ENCODE measurements around the gene ATG16L1.

Gene ATG16L1

DNA sequence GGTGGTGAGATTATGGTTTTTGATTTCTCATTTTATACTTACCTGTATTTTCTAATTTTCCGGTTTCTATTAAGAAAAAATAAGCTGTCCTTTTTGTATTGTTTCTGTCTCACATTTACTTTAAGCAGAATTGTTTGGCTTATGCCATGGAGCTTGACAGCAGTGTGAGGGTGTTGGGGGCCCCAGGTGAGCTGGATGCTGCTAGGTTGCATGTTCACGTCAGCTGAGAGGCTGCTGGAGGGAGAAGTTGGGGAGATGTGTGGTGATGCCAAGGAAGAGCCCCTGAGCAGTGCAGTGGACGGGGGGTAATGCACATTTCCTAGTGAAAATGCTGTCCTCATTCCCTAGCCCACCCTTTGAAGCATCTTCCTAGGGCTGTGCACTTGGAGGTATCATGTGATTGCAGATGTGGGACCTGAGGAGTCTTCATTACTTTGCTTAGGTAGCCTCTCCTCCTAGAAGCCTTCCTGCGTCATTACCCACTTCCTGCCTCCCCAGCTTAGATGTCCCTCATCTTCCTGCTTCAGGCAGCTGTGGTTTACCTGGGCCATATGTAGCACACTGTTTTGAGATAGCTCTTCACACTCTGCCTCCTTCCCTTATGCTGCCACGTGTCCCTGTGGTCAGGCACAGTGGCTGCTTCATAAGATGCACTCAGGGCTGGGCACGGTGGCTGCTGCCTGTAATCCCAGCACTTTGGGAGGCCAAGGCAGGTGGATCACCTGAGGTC, 16.2 kb downstream of the ATG16L1 start:
- no peak overlapping the region for H3K4me3 ChIP-seq (ENCODE audit: control insufficient read depth, low read depth, low read length)
- no peak for DNase-seq (ENCODE audit: low read depth)
- TF ChIP-seq CTCF (conservative IDR thresholded peaks at IDR 0.05; ENCODE audit: control insufficient read depth, insufficient read depth, low read depth, low read length) = no peak

- no peak for TF ChIP-seq CTCF (conservative IDR thresholded peaks at IDR 0.05; ENCODE audit: control insufficient read depth, insufficient read depth, low read depth, low read length)
Observed at GRCh38 chr2:233270366-233270765, 18.9 kb downstream of the ATG16L1 start.

GRCh38 chr2:233270951-233271350, 19.5 kb downstream of the ATG16L1 start:
- H3K4me3 ChIP-seq (ENCODE audit: control insufficient read depth, low read depth, low read length) = no peak overlapping the region
- TF ChIP-seq CTCF (conservative IDR thresholded peaks at IDR 0.05; ENCODE audit: control insufficient read depth, insufficient read depth, low read depth, low read length) = no peak
- DNase-seq (ENCODE audit: low read depth) = no peak

More at GRCh38 chr2:233270366-233270765, 18.9 kb downstream of the ATG16L1 start:
- no peak overlapping the region for H3K4me3 ChIP-seq (ENCODE audit: control insufficient read depth, low read depth, low read length)
- no peak for DNase-seq (ENCODE audit: low read depth)

- TF ChIP-seq CTCF (conservative IDR thresholded peaks at IDR 0.05; ENCODE audit: control insufficient read depth, insufficient read depth, low read depth, low read length) = no peak
- no peak overlapping the region for H3K4me3 ChIP-seq (ENCODE audit: control insufficient read depth, low read depth, low read length)
Observed at GRCh38 chr2:233271693-233272092, 20.2 kb downstream of the ATG16L1 start.

GRCh38 chr2:233273120-233273519, 21.6 kb downstream of the ATG16L1 start:
- H3K4me3 ChIP-seq (ENCODE audit: control insufficient read depth, low read depth, low read length) = no peak overlapping the region
- no peak for DNase-seq (ENCODE audit: low read depth)
- no peak for TF ChIP-seq CTCF (conservative IDR thresholded peaks at IDR 0.05; ENCODE audit: control insufficient read depth, insufficient read depth, low read depth, low read length)

More at GRCh38 chr2:233271693-233272092, 20.2 kb downstream of the ATG16L1 start:
- no peak for DNase-seq (ENCODE audit: low read depth)

- H3K4me3 ChIP-seq (ENCODE audit: control insufficient read depth, low read depth, low read length) = no peak overlapping the region
- DNase-seq (ENCODE audit: low read depth) = no peak
- TF ChIP-seq CTCF (conservative IDR thresholded peaks at IDR 0.05; ENCODE audit: control insufficient read depth, insufficient read depth, low read depth, low read length) = no peak
Observed at GRCh38 chr2:233275223-233275622, 23.8 kb downstream of the ATG16L1 start.
